IPS DF 19.7 (cell line): ENCODE results near the gene PPP4R3B.
"Not testable (repeated sequence)": the region's sequence is repeated elsewhere in the genome, so short reads cannot be mapped to it uniquely, and the experiment has no call there.

Experiments
- DNase-seq: peaks from one replicate; pipeline ENCODE4 v3.0.0-alpha.2; 2013; ENCODE audit warnings: low read depth, low spot score

PPP4R3B gene

DNA sequence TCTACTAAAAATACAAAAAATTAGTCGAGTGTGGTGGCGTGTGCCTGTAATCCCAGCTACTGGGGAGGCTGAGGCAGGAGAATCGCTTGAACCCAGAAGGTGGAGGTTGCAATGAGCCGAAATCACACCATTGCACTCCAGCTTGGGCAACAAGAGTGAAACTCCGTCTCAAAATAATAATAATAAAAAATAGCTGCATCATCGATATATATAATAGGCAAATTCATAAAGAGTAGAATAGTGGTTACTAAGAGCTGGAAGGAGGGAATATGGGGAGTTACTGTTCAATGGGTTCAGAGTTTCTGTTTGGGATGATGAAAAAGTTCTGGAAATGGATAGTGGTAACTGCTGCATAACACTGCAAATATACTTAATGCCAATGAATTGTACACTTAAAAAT, 20.6 kb downstream of the PPP4R3B start:
- not testable (repeated sequence) for DNase-seq

DNA sequence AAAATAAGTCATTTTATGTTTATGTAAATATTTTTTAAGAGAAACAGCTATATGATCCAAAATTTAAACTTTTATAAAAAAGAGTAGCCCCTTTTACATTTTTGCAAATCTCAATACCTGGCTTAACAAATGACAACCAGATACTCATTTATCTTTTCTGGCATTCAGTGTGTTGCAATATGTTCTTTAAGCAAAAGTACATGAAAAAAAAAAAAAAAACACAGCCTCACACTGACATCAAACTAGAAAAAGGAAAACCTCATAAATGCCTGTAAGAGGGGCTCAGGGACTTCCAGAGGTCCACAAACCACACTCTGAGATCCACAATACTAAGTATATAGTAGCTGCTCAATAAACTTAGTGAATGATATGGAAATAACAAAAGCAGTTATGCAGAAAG, 21.9 kb downstream of the PPP4R3B start:
- no peak for DNase-seq

DNA sequence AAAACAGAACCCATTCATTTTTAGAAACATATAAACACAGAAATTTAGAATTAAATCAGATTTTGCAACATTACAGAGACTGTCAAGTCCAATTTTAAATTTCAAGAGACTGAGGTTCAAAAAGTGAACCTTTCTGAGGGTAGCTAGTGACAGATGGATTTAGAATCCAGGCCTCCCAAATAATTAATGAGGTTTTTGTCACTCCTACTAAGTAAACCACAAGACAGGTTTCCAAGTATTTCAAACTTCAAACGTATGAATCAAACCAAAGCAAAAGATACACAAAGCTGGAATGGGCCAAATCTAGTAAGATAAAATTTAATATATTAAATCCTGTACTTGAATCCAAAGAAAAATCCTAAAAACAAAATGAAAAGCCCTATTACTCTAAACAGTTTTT, 25.3 kb downstream of the PPP4R3B start:
- DNase-seq = no peak

DNA sequence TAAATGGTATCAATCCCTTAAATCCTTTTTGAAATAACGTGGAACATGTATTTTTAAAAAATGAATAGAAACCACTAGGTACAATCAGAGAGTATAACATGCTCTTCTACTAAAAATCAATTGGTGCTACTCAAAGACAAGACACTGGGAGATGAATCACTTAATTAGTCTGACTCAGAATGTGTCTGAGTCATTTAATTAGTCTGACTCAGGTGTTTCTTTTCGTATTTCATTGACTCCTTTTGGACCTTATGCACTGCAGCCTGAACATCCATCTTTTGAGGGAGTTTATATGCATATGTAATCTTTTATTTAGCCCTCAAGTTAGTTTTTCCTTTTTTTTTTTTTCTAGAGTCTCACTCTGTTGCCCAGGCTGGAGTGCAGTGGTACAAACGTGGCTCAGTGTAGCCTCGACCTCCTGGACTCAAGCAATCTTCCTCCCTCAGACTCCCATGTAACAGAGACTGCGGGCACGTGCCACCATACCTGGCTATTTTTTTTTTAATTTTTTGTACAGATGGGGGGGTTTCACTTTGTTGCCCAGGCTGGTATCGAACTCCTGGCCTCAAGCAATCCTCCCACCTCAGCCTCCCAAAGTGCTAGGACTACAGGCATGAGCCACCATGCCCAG, 26.5 kb downstream of the PPP4R3B start:
- no peak for DNase-seq

DNA sequence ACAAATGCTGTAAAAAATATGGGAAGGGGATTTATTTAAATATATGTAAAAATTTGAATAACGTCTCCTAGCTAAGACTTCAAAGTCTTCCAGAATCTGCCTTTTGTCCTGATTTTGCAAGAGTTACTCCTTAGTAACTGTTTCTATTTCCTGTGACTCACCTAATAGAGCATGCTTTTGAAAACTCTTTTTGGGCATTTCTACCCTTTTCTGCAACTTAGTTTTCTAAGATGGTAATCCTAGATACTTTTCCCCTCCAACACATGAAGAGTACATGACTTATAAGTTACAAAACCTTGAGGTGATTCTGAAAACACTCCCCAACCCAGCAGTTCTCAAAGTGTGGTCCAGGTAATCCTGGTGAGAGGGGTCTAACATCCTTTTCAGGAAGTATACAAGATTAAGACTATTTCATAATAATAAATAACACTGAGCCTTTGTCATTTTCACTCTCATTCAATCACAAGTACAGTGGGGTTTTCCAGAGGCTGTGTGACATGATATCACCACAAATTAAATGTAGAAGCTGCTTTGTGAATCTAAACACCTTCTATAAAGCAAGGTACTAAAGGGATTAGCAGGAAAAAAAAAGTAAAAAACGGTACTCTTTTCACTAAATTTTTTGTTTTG, 31.9 kb downstream of the PPP4R3B start:
- DNase-seq = no peak

DNA sequence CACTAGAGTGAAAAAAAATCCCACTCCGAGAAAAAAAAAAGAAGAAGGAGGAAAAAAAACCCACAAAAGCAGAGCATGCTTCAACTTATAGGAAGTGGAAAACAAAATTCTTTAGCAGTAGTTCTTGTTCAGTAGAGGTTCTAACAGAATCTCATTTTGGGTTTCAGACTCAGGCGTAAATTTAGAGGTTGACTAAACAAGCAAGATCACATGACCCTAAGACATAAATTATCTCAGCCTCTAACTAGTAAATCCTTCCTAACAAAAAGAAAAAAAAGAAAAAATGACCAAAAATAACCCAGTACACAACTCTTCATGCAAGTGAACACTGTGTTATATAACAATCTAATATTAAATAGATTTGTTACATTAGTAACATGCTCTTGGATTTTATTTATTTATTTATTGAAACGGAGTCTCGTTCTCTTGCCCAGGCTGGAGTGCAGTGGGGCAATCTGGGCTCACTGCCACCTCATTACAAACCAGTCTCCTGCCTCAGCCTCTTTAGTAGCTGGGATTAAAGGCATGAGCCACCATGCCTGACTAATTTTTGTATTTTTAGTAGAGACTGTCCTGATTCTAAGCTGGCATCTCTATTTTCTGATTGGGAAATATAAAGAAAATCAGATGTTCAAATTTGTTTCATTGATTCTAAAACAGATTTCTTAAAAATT, 35.4 kb downstream of the PPP4R3B start:
- no peak for DNase-seq

DNA sequence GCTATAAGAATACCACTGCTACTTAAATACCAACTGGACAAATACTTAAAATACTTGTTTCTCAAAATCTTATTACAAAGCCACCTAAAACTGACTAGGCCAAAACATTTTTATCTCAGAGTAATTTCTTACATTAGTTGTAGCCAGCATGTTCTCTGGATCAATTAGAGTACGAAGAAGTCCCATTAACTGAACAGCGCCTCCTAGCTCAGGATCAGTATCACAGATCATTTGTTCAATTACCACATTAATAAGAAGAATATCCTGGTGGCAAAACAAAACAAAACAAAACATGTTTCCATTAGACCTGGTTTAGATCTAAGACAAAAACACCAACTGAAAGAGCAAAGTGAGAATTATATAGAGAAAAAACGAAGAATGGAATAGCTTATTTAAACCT, 36.0 kb downstream of the PPP4R3B start:
- no peak for DNase-seq

DNA sequence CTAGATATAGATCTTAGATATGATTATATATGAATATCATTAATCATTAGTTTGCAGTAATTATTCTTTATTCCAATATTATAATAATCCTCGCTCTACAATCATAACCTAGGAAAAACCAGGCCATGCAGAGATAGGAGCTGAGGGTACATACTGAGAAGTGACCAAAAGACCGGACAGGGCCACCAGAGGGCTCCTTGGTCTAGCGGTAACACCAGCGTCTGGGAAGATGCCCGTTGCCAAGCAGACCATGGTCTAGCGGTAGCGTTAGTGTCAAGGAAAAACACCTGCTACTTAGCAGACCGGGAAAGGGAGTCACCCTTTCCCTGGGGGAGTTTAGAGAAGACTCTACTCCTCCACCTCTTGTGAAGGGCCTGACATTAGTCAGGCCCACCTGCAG, 48.4 kb downstream of the PPP4R3B start:
- DNase-seq = not testable (repeated sequence)

DNA sequence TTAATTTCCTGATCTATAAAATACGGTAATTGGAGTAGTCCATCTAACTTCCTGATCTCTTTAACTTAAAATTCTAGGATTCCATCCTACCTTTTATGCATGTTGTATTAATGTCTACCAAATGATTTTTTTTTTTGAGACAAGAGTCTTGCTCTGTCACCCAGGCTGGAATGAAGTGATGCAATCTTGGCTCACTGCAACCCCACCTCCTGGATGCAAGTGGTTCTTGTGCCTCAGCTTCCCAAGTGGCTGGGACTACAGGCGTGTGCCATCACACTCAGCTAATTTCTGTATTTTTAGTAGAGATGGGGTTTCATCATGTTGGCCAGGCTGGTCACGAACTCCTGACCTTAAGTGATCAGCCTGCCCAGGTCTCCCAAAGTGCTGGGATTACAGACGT, 50.1 kb downstream of the PPP4R3B start:
- DNase-seq = no peak

DNA sequence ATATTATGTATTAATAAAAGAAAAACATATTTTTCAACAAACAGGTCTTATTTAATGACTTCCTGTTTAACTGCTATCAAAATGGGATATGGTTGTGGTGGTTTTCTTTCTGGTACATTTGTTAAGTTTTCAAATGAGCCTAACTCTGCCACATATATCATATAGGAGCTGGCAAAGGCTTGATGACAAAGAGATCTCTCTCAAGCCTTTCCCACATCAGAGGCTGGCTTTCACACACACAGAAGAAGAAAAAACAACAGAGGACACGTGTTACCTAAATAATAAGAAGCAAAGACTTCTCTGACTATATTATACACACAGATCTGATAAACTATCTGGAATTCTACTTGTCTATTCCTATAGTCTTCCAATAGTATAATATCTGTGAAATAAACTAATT, 51.8 kb downstream of the PPP4R3B start:
- DNase-seq = no peak

DNA sequence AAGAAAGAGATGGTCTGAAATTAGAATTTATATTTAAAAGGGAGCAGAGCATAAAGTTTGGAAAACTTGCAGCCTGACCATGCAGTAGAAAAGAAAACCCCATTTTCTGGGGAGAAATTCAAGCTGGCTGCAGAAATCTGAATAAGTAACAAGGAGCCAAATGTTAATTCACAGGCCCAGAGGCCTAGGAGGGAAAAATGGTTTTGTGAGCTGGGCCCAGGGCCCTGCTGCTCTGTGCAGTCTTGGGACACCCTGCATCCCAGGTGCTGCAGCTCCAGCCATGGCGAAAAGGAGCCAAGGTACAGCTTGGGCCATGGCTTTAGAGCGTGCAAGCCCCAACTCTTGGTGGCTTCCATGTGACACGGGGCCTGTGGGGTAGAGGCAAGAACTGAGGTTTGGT, 56.6 kb downstream of the PPP4R3B start:
- DNase-seq = no peak

DNA sequence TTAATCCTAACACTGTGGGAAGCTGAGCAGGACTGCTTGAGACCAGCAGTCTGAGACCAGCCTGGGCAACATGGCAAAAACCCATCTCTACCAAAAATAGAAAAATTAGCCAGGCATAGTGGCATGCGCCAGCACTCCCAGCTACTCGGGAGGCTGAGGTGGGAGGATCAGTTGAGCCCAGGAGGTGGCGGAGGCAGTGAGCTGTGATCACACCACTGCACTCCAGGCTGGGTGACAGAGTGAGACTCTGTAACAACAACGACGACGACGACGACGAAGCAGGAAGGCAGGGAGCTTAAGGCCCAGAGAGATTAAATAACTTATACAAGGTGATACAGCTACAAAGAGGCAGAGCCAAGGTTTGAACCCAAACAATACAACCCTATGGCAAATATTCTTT, 60.6 kb downstream of the PPP4R3B start:
- no peak for DNase-seq

DNA sequence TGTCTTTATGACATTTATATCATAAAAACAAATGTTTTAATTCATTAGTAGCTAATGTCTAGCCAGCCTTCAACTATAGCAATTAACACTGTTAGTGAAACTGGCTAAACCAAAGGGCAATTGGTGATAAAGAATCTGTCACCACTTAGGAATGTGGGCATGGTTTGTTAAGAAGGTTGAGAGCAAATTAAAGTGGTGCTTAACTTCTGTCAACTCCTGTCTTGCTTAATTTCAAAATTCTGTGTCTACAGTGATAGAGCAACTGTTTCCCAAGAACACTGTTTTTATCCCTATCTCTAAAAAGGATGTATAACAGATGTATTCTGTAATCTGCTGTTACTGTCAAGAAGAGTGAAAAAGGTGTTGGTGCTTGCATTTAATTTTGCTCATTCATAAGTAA, 61.4 kb downstream of the PPP4R3B start:
- no peak for DNase-seq

DNA sequence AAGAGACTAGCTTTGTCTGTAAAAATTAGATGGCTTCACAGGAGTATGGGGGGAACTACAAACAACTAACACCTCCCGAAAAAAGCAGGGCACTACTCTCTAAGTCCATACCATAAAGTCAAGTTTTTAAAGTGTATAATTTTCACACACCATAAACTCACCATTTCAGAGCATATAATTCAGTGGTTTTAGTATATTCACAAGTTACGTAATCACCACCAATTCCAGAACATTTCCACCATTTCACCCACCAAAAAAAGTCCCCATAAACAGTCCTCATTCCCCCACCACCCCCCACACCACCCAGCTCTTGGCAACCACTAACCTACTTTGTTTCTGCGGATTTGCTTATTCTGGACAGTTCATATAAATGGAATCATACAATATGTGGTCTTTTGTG, 64.1 kb downstream of the PPP4R3B start:
- DNase-seq = no peak

DNA sequence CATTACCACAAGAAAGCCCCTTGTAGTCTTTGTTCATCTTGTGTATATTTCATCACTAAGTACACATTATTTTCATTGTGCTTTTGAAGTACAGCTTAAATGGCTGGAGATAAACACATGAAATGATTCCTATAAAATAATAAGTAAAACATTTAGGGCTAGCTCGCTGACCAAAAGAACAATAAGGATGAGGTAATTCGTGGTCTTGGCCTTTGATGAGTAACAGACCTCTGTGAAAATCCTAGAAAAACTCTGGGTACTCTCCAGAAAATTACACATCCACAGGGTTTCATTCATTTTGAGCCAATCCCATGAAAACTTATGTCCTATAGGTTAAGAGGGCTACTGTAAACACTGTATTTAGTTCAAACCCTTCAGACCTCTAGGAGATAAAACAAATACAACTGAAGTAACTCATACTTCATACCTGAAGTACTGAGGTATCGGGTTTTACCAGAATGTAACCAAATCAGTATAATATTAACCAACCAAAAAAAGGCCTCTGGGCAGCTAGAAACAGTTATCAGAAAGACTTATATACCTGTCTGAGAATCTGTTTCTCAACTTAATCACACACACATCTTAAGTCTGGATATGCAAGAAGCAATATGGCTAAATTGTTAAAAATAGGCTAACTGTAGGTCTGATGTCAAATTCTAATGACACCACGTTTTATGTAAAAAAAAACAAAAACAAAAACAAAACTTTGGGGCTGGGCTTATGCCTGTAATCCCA, 66.9 kb downstream of the PPP4R3B start:
- no peak for DNase-seq

DNA sequence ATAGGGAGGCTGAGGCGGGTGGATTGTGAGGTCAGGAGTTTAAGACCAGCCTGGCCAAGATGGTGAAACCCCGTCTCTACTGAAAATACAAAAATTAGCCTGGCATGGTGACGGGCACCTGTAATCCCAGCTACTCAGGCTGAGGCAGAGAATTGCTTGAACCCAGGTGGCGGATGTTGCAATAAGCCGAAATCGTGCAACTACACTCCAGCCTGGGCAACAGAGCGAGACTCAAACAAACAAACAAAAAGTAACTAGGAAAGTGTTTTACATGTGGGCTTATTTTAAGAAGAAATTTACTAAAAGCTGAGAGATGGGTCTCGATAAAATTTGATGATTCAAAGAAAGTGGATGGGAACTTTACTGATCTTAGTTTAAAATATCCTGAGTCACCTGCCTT, 69.7 kb downstream of the PPP4R3B start:
- DNase-seq = not testable (repeated sequence)

DNA sequence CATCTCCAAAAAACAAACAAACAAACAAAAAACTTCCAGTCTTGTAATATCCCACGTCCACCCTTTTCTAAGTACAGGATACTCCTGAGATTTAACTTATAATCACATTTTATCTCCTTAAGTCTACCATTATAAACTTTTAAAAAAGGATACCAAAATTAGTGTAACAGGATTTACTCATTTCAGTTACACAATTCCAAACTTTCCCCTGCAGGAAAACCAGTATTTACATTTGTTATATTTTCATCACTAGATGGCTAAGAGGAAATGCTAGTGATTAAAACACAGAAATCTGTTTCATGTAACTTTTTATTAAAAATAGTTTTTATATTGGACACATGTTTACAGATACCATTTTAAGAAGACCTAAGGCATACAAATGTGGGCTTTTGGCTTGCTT, 70.4 kb downstream of the PPP4R3B start:
- DNase-seq = no peak

DNA sequence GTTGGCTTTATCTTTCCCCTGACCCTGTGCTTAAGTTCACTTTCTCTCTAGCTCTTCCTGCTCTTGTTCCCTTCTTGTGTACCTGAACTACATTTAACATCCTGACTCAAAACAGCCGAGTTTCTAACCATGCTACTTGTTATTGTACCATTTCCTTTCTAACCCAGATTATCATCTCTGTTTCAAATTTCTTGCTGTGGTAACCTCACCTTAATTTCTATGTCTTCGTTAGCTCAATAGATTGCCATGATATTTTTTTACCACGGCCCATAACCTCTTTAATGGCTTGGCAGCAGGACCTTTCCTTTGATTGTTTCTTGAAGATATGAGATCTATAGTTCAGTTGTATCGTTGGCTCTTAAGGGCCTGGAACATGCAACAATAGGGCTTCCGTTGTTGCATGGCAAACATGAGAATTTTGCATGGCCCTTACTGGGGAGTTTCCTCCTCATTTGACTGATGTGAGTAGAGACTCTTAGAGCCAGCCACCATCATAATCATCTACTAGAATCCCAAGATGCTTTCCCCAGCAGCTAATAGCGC, 86.8 kb downstream of the PPP4R3B start:
- no peak for DNase-seq

DNA sequence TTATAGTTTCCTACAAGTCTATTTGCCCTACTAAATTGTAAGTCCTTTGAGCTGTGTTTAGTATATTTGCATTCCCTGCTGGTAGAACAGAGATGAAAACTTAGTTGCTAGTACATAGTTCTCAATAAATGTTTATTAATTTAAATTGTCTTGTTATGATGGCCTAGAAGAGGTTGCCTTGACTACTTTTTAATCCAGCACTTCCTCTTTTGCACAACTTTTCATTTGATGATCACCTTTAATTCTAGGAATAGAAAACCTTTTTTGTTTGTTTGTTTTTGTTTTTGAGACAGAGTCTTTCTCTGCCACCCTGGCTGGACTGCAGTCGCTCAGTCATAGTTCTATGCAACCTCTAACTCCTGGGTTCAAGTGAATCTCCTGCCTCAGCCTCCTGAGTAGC, 91.2 kb downstream of the PPP4R3B start:
- no peak for DNase-seq

DNA sequence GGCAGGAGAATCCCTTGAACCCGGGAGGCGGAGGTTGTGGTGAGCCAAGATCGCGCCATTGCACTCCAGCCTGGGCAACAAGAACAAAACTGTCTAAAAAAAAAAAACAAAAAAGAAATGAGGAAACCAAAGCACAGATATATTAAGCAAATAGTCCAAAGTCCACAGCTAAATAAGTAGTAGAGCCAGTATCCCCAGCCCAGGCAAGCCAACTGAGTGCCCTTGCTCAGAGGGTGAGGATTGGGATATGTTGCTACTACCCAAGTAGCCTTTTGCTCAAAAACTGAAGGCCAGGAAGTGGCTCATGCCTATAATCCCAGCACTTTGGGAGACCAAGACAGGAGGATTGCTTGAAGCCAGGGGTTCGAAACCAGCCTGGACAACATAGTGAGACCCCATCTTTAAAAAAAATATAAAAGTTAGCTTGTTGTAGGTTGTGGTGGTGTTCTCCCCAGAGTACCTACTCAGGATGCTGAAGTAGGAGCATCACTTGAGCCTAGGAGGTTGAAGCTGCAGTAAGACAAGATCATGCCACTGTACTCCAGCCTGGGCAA, 92.5 kb downstream of the PPP4R3B start:
- DNase-seq = no peak

DNA sequence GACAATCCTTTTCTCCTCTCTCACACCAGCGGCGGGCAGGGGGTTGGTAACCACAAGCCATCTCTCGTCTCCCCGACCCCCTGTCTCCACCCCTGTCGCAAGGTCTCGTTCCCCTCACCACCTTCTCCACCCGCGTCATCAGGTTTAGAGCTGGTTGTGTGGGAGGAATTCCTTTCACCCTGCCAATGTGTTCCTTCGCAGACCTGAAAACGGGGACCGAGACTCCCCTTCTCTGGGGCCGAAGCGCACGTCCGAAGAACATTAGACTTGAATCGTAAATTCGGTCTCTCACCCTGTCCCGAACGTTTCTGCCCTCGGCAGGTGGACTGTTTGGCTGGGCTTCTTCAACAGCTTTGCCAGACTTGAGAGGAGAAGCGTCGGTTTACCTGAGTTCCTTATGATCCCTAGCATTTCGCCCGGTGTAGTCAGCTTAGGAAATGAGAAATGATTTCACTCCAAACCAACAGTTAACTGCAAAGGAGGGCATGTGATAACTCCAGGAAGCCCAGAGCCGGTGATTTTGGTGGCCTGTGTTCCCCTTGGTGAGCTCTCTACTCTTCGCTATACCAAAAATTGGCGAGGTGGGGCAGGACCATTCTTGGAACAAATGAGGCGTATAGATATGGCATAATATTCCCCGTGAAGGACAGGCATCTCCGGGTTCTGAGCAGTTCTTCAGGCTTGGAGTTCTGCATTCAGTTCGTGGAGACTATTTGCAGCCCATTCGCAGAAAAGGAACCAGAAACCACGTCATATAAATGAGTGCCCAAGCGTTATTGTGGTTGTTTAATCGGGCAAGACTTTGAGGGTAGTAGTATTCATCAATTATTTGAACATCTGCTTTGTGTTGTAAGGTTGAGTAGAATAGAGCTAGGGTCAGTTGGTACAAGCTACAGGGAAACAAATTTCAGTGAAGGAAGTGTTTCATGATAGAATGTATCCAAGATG, 97.2 kb downstream of the PPP4R3B start:
- DNase-seq = no peak
